ENCODE measurements around the gene ARMC12. TPM values are rescaled to one million over a fixed set of nuclear protein-coding genes. Genes with fewer than 3 reads are reported as not detected.

The ARMC12 gene
- total and polyA plus RNA-seq, 10 of the 15 experiments (the other 5 are each of a cell fraction or from before 2014, with no cell fraction given) = 0.10 to 1.6 (median 0.62) TPM

- TF ChIP-seq NFXL1 (IDR thresholded peaks at IDR 0.05; ENCODE audit: borderline replicate concordance) = no peak
- no peak for TF ChIP-seq BRCA1 (IDR thresholded peaks at IDR 0.05; ENCODE audit: low read depth, low read length)
- TF ChIP-seq ZSCAN29 (IDR thresholded peaks at IDR 0.05) = no peak
- TF ChIP-seq HDAC2 (IDR thresholded peaks at IDR 0.05) = peak; percentile 78; the same call in 1 of the 2 replicates
- peak; percentile 78; the same call in 1 of the 2 replicates for TF ChIP-seq RB1 (IDR thresholded peaks at IDR 0.05; ENCODE audit: borderline replicate concordance)
- TF ChIP-seq PML (IDR thresholded peaks at IDR 0.05; ENCODE audit: low read length) = peak; percentile 62; the same call in 1 of the 2 replicates
- TF ChIP-seq CHD2 (IDR thresholded peaks at IDR 0.05; ENCODE audit: borderline replicate concordance, low read depth, low read length) = peak; percentile 86; the same call in 1 of the 2 replicates
- TF ChIP-seq STAT1 (conservative IDR thresholded peaks at IDR 0.05) = no peak
- peak; percentile 81; the same call in 1 of the 2 replicates for TF ChIP-seq CBX5 (IDR thresholded peaks at IDR 0.05; ENCODE audit: low read depth)
- TF ChIP-seq NFYB (IDR thresholded peaks at IDR 0.05; ENCODE audit: insufficient read depth, low read depth, low read length) = no peak
- no peak for TF ChIP-seq KAT2A (conservative IDR thresholded peaks at IDR 0.05; ENCODE audit: control insufficient read depth, low read depth, low read length)
- TF ChIP-seq ELK1 (IDR thresholded peaks at IDR 0.05; ENCODE audit: low read depth, low read length) = no peak
- TF ChIP-seq CEBPB (IDR thresholded peaks at IDR 0.05; ENCODE audit: borderline replicate concordance in 1 of 2, low read depth in 2 of 2, low read length in 2 of 2) = no peak
- TF ChIP-seq USF1 (IDR thresholded peaks at IDR 0.05; ENCODE audit: borderline replicate concordance, extremely low read length, insufficient read depth, low read depth, low read length) = no peak
- TF ChIP-seq EP300 (IDR thresholded peaks at IDR 0.05; ENCODE audit: borderline replicate concordance in 1 of 2, control insufficient read depth in 1 of 2, low read depth in 2 of 2, low read length in 2 of 2) = peak; percentile 33 to 68; a peak in 1 of 4 replicates
- no peak for TF ChIP-seq JUND (IDR thresholded peaks at IDR 0.05; ENCODE audit: low read depth, low read length)
- no peak; the same call in 1 of the 2 replicates for TF ChIP-seq CREM (IDR thresholded peaks at IDR 0.05; ENCODE audit: low read depth)
- no peak for TF ChIP-seq IRF5 (IDR thresholded peaks at IDR 0.05; ENCODE audit: borderline replicate concordance)
- no peak for TF ChIP-seq ZNF207 (IDR thresholded peaks at IDR 0.05; ENCODE audit: borderline replicate concordance)
- peak; percentile 82; the same call in 1 of the 2 replicates for TF ChIP-seq MXI1 (IDR thresholded peaks at IDR 0.05; ENCODE audit: low read depth, low read length)
- TF ChIP-seq TBL1XR1 (IDR thresholded peaks at IDR 0.05; ENCODE audit: low read depth, low read length) = peak; percentile 71
- TF ChIP-seq SREBF2 (IDR thresholded peaks at IDR 0.05; ENCODE audit: low read length) = no peak
- TF ChIP-seq CHD1 (IDR thresholded peaks at IDR 0.05; ENCODE audit: low read depth, low read length) = no peak
- no peak for TF ChIP-seq KLF5 (IDR thresholded peaks at IDR 0.05; ENCODE audit: partially characterized antibody)
- TF ChIP-seq RFX5 (IDR thresholded peaks at IDR 0.05; ENCODE audit: low read depth, low read length) = no peak
Observed at GRCh38 chr6:35731736-35732532, 4.9 kb upstream of the ARMC12 start (continued).

Measured in GM12878 (cell line).